Bronchial epithelial cell (primary cell): Measurements from ENCODE around the gene SRSF7. TPM values are rescaled to one million over a fixed set of nuclear protein-coding genes. Genes with fewer than 3 reads are reported as not detected.
"Not testable (repeated sequence)": the region's sequence is repeated elsewhere in the genome, so short reads cannot be mapped to it uniquely, and the experiment has no call there.

Source experiments
- DNase-seq: peaks from one replicate; pipeline ENCODE4 v3.0.0-alpha.2; 2010; ENCODE audit warnings: low read depth
- FAIRE-seq: peaks from 2 replicates; lab custom pipeline; 2011; peaks lifted over from hg19 to GRCh38; lab: Jason Lieb, UNC
- H3K27me3 ChIP-seq: 2 replicates; pipeline ENCODE4 v1.5.1; 2011; ENCODE audit warnings: low read length; ENCODE audit not compliant: control insufficient read depth, insufficient read depth
- H3K36me3 ChIP-seq: 2 replicates; pipeline ENCODE4 v1.5.1; 2011; ENCODE audit warnings: low read length; ENCODE audit not compliant: control insufficient read depth, insufficient read depth
- H3K4me3 ChIP-seq: 2 replicates; pipeline ENCODE4 v1.5.1; 2011; ENCODE audit warnings: mild to moderate bottlenecking, low read depth, low read length, control low read depth
- total RNA-seq: library from RNA; depleted of rRNA; stranded (reverse); fragments of >200 nt; gene quantifications from 2 replicates; pipeline ENCODE4 v1.2.1, GENCODE V29; 2014
- TF ChIP-seq, protein P1 (sequence below): IDR thresholded peaks from 2 replicates; pipeline ENCODE4 v1.5.1; 2011; ENCODE audit warnings: mild to moderate bottlenecking, moderate library complexity, low read length, control low read depth, inconsistent platforms; ENCODE audit not compliant: insufficient read depth, severe bottlenecking

SRSF7 gene
- 115 and 120 TPM in 2 replicates for total RNA-seq

DNA sequence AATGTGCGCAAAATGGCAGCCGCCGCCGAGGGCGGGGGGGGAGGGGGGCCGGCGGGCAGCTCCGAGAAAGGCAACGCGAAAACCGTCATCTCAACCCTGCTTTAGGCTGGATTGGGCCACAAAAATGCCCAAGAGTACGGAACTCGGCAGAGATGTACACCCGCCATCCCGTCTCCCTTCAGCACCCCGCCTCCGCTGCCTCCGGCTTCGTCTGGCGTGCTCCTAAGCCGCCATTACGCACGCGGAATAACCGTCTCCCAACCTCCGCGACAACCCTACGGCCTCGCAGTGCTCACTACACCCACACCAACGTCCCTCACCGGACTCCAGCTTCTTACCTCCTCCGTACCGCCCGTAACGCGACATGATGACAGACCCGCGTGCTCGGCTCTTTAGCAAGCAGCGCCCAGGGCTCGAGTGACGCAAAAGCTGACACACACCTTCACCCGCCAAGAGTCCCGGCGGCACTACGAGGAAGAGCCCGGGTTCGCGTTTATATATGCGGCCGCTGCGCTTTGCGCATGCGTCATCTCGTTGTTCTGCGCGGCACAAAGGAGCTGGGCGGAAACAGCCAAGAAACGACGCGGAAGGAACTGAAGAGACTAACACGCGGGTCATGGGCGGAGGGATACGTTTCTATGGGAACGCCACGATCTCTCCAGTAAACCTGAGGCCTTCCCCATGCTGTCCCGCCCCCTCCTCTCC lies at the start of gene SRSF7:
Gene SRSF7, minus strand, starts transcription at position 471 of the 705 bp plus-strand sequence. Its CDS starts 105 bp downstream, at position 366.
- TF ChIP-seq, protein P1, sequence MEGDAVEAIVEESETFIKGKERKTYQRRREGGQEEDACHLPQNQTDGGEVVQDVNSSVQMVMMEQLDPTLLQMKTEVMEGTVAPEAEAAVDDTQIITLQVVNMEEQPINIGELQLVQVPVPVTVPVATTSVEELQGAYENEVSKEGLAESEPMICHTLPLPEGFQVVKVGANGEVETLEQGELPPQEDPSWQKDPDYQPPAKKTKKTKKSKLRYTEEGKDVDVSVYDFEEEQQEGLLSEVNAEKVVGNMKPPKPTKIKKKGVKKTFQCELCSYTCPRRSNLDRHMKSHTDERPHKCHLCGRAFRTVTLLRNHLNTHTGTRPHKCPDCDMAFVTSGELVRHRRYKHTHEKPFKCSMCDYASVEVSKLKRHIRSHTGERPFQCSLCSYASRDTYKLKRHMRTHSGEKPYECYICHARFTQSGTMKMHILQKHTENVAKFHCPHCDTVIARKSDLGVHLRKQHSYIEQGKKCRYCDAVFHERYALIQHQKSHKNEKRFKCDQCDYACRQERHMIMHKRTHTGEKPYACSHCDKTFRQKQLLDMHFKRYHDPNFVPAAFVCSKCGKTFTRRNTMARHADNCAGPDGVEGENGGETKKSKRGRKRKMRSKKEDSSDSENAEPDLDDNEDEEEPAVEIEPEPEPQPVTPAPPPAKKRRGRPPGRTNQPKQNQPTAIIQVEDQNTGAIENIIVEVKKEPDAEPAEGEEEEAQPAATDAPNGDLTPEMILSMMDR = no peak
- peak; percentile 95 for DNase-seq
- Histone ChIP-seq H3K36me3 (peaks cover 18% of the 10 kb centered on the region), H3K27me3 (no peaks in the 10 kb centered on the region), H3K4me3 (peak within 1 kb of the TSS; percentile 91)
- FAIRE-seq = no peak

DNA sequence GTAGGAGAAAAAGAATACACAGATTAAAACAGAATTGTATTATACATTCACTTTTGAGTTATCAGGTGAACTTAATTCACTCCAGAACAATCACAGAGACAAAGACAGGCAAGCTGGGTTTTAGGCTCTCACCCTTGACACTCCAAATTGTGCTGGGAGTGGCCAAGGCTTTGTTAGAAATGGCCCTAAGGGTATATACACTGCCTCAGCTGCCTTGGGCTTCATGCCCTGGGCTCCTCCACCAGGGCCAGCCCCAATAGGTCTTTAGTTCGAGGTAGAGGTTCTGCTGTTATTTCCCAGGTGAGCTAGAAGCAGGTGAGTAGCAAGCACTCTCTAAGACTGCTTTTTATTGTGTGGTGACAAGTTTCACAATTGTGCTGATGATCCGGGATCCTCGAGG lies 46.8 kb upstream of the SRSF7 start:
- TF ChIP-seq, protein P1 = no peak
- DNase-seq (no peak), FAIRE-seq (no peak)
- Histone ChIP-seq H3K27me3 (no peaks in the 10 kb centered on the region), H3K4me3 (no peak overlapping the region), H3K36me3 (peaks cover 2% of the 10 kb centered on the region)

DNA sequence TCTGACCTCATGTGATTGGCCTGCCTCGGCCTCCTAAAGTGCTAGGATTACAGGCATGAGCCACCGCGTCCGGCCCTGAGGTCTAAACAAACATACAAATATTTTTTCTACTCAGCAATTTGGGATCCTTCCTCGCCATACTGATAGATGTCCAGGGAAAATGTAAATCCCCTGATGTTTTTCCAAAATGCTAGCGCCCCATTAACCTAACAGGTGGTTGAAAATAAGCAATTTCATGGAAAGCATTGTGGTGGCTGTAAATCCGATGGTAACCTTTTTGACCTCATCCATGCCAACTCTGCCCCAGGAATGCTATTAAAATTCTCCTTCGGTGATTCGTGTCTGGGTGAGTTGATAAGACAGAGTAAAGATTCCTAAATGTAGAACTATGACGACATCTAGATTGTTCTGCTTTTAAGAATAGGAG lies 46.1 kb upstream of the SRSF7 start:
- TF ChIP-seq, protein P1 = no peak
- Histone ChIP-seq H3K4me3 (no peak overlapping the region), H3K27me3 (no peaks in the 10 kb centered on the region), H3K36me3 (peaks cover 2% of the 10 kb centered on the region)
- DNase-seq = no peak
- no peak for FAIRE-seq

DNA sequence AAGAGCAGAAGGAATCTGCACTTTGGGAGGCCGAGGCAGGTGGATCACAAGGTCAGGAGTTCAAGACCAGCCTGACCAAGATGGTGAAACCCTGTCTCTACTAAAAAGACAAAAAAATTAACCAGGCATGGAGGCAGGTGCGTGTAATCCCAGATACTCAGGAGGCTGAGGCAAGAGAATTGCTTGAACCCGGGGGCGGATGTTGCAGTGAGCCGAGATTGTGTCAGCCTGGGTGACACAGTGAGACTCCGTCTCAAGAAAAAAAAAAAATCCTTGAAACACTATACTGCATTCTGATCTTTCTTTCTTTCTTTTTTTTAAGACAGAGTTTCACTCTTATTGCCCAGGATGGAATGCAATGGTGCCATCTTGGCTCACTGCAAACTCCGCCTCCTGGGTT lies 43.9 kb upstream of the SRSF7 start:
- FAIRE-seq, H3K4me3 ChIP-seq, DNase-seq, H3K36me3 ChIP-seq, H3K27me3 ChIP-seq: not testable (repeated sequence)

DNA sequence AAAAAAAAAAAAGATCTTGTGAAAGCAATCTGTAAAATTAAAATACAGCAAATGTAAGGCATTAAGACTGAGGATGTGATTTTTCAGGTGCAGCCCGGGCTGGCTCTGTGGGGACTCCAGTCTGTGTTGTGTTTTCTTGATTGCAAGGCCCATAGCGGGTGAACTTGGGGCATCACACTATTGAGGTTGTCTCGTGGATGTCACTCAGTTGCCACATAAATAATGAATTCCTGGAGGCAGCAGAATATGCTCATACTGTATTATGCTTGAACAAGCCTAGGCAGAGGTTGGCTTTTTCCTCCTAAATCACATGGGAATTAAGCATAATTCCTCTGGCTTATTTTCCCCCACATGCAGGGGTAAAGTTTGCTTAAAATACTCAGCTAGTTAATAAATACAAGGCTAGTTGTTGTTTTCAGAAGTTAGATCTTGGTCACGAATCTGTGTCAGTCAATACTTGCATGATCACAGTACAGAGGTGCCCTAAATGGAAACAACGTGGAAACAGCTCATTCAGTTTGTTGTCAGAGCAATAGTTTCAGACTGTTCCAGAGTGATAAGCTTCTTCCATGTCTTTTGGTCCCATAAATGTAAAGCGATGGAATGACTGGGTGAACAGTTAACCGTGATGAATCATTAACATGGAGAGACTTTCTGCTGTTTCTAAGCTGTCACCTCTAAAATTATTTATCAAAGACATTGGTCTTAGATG lies 43.2 kb upstream of the SRSF7 start:
- Histone ChIP-seq H3K4me3 (no peak overlapping the region), H3K36me3 (no peaks in the 10 kb centered on the region), H3K27me3 (no peaks in the 10 kb centered on the region)
- FAIRE-seq (no peak), DNase-seq (no peak)
- TF ChIP-seq, protein P1 = no peak

DNA sequence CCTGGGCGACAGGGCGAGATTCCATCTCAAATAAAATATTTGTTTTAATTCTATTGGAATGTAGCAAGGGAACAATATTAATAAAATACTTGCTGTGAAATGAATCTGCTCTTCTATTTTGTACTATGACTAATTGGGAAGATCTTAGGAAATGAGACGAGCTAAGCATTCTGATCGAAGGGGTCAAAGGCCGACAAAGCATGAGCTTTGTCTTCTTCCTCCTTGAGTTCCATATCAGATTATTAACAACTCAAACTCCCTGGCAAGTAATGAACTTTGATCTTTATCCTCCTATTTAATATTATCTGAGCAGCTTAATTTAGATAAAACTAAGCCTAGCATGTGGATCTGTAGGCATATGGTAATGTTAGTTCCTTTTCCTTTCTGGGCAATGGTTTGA lies 42.4 kb upstream of the SRSF7 start:
- DNase-seq (no peak), FAIRE-seq (no peak)
- Histone ChIP-seq H3K27me3 (no peaks in the 10 kb centered on the region), H3K36me3 (no peaks in the 10 kb centered on the region), H3K4me3 (no peak overlapping the region)
- TF ChIP-seq, protein P1 = no peak
